Body of pancreas (tissue), 4 donors: ENCODE measurements around the gene TRIAP1. TPM values are rescaled to one million over a fixed set of nuclear protein-coding genes. Genes with fewer than 3 reads are reported as not detected.

Experiments used
- ATAC-seq: fragments of 150-250 bp; one replicate; pipeline ENCODE4 v1.9.1; 2016
- DNase-seq, 4 donors: peaks; one replicate each; pipeline ENCODE4 v3.0.0-alpha.2; 2019
- H3K27ac ChIP-seq, 4 donors: fragments of 200-600 bp; sonication (generic); 1 replicate in 3 of 4; 2 replicates in 1 of 4; pipeline versions ENCODE4 v1.5.1 to v1.6.1; 2016 to 2019; ENCODE audit warnings: mild to moderate bottlenecking in 1 of 4, mixed read lengths in 1 of 4, moderate library complexity in 1 of 4
- H3K27me3 ChIP-seq, 2 donors: fragments of 200-600 bp; sonication (generic); one replicate each; pipeline ENCODE4 v1.6.0; 2016; ENCODE audit warnings: mild to moderate bottlenecking in 1 of 2
- H3K36me3 ChIP-seq, 2 donors: fragments of 200-600 bp; sonication (generic); replicated peaks in 1 of 2; 2 replicates each; pipeline ENCODE4 v1.5.1; 2016; ENCODE audit warnings: low read depth in 2 of 2; ENCODE audit not compliant: insufficient read depth in 1 of 2
- H3K4me1 ChIP-seq: fragments of 200-600 bp; sonication (generic); one replicate; pipeline ENCODE4 v1.6.0; 2016
- H3K4me3 ChIP-seq, 2 donors: fragments of 200-600 bp; sonication (generic); 1 replicate in 1 of 2; 2 replicates in 1 of 2; pipeline ENCODE4 v1.5.1; 2016 to 2019
- H3K9me3 ChIP-seq, 3 donors: fragments of 200-600 bp; sonication (generic); 1 replicate in 2 of 3; 2 replicates in 1 of 3; pipeline ENCODE4 v1.5.1; 2016
- POLR2A ChIP-seq, 3 donors: fragments of 450-650 bp; IDR thresholded peaks; one replicate each; pipeline ENCODE4 v1.6.1; 2016; ENCODE audit warnings: antibody characterized with exemption in 3 of 3, mild to moderate bottlenecking in 2 of 3
- WGBS, 2 donors: methylation state at CpG; one replicate each; pipeline ENCODE4 v1.1.5; 2017; 5-methylcytosine and 5-hydroxymethylcytosine counted together
- intact Hi-C: fragments of 100-400 bp; cut with DNase I; formaldehyde crosslinking; loops from one replicate; pipeline ENCODE4 v1.15.1; 2023
- total RNA-seq, 2 donors: library from RNA; depleted of rRNA; stranded (reverse); fragments of >200 nt; gene quantifications; one replicate each; pipeline ENCODE4 v1.1.0, GENCODE V29; 2016
- TF ChIP-seq, protein P1 (sequence below), 7 experiments: fragments of 450-650 bp in 4 of 7; fragments of 200-600 bp in 3 of 7; sonication (generic) in 3 of 7; IDR thresholded peaks; one replicate each; pipeline ENCODE4 v1.5.1; 2016 to 2019; ENCODE audit warnings: antibody characterized with exemption in 7 of 7

The TRIAP1 gene
- total RNA-seq, 2 donors from 2014 or later = 2.3 to 11.2 TPM

GRCh38 chr12:120404271-120404670 lies 41.9 kb downstream of the TRIAP1 start:
- intact Hi-C loops = no loop called here

GRCh38 chr12:120403869-120404268 lies 42.3 kb downstream of the TRIAP1 start:
- no peak overlapping the region for H3K4me3 ChIP-seq
- intact Hi-C loops = no loop called here
- WGBS, 2 donors = 67 to 82% methylated on average over 3 of the region's 3 CpGs

More at GRCh38 chr12:120404271-120404670, 41.9 kb downstream of the TRIAP1 start:
- Histone ChIP-seq H3K36me3 (no peaks in the 10 kb centered on the region), H3K27me3 (no peaks in the 10 kb centered on the region), H3K27ac (no peak overlapping the region), H3K9me3 (no peaks in the 10 kb centered on the region), H3K4me1 (no peaks in the 10 kb centered on the region), H3K4me3 (no peak overlapping the region)
- no peak for DNase-seq
- TF ChIP-seq, protein P1, sequence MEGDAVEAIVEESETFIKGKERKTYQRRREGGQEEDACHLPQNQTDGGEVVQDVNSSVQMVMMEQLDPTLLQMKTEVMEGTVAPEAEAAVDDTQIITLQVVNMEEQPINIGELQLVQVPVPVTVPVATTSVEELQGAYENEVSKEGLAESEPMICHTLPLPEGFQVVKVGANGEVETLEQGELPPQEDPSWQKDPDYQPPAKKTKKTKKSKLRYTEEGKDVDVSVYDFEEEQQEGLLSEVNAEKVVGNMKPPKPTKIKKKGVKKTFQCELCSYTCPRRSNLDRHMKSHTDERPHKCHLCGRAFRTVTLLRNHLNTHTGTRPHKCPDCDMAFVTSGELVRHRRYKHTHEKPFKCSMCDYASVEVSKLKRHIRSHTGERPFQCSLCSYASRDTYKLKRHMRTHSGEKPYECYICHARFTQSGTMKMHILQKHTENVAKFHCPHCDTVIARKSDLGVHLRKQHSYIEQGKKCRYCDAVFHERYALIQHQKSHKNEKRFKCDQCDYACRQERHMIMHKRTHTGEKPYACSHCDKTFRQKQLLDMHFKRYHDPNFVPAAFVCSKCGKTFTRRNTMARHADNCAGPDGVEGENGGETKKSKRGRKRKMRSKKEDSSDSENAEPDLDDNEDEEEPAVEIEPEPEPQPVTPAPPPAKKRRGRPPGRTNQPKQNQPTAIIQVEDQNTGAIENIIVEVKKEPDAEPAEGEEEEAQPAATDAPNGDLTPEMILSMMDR (IDR thresholded peaks at IDR 0.05) = no peak
- no peak for TF ChIP-seq POLR2A (IDR thresholded peaks at IDR 0.05)
- 88 to 95% methylated on average over 1 of the region's 1 CpG for WGBS, 2 donors
- no peak for ATAC-seq

GRCh38 chr12:120402217-120402616 lies 44.0 kb downstream of the TRIAP1 start:
- H3K27ac ChIP-seq = no peak overlapping the region
- intact Hi-C loops = no loop called here
- no peak for ATAC-seq
- DNase-seq = no peak
- H3K4me3 ChIP-seq = no peak overlapping the region
- 48 to 58% methylated on average over 12 to 13 of the region's 13 CpGs for WGBS, 2 donors
- H3K36me3 ChIP-seq = no peaks in the 10 kb centered on the region
- no peaks in the 10 kb centered on the region for H3K4me1 ChIP-seq
- TF ChIP-seq, protein P1 (IDR thresholded peaks at IDR 0.05) = no peak
- TF ChIP-seq POLR2A (IDR thresholded peaks at IDR 0.05) = no peak
- no peaks in the 10 kb centered on the region for H3K9me3 ChIP-seq
- H3K27me3 ChIP-seq = no peaks in the 10 kb centered on the region

More at GRCh38 chr12:120403869-120404268, 42.3 kb downstream of the TRIAP1 start:
- no peak overlapping the region for H3K27ac ChIP-seq
- no peaks in the 10 kb centered on the region for H3K27me3 ChIP-seq
- H3K36me3 ChIP-seq = no peaks in the 10 kb centered on the region
- DNase-seq (no peak), ATAC-seq (no peak)
- H3K9me3 ChIP-seq = no peaks in the 10 kb centered on the region
- no peak for TF ChIP-seq POLR2A (IDR thresholded peaks at IDR 0.05)
- TF ChIP-seq, protein P1 (IDR thresholded peaks at IDR 0.05) = no peak
- H3K4me1 ChIP-seq = no peaks in the 10 kb centered on the region

DNA sequence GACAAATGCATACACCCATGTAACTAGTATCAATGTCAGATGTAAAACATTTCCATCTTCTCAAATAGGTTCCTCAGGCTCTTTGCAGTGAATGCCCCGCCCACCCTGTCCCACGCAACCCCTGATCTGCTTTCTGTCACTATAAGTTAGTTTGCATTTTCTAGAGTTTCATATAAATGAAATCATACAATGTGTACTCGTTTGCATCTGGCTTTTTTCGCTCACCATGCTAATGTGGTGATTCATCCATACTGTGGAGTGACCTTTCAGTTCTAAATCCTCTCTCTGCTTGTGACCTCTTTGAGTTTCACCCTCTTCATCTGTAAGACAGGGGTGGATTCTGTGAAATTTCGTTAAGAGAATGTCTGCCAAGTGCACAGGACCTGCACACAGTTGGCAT lies 46.7 kb downstream of the TRIAP1 start:
- no peaks in the 10 kb centered on the region for H3K9me3 ChIP-seq
- no peak overlapping the region for H3K27ac ChIP-seq
- DNase-seq = no peak
- H3K4me3 ChIP-seq = no peak overlapping the region
- H3K36me3 ChIP-seq = no peaks in the 10 kb centered on the region
- WGBS, 2 donors = 69 to 74% methylated on average over 5 of the region's 5 CpGs
- no peaks in the 10 kb centered on the region for H3K27me3 ChIP-seq
- peaks cover 5% of the 10 kb centered on the region for H3K4me1 ChIP-seq
- intact Hi-C loops = no loop called here
- ATAC-seq = no peak
- TF ChIP-seq, protein P1 (IDR thresholded peaks at IDR 0.05) = no peak
- TF ChIP-seq POLR2A (IDR thresholded peaks at IDR 0.05) = no peak

DNA sequence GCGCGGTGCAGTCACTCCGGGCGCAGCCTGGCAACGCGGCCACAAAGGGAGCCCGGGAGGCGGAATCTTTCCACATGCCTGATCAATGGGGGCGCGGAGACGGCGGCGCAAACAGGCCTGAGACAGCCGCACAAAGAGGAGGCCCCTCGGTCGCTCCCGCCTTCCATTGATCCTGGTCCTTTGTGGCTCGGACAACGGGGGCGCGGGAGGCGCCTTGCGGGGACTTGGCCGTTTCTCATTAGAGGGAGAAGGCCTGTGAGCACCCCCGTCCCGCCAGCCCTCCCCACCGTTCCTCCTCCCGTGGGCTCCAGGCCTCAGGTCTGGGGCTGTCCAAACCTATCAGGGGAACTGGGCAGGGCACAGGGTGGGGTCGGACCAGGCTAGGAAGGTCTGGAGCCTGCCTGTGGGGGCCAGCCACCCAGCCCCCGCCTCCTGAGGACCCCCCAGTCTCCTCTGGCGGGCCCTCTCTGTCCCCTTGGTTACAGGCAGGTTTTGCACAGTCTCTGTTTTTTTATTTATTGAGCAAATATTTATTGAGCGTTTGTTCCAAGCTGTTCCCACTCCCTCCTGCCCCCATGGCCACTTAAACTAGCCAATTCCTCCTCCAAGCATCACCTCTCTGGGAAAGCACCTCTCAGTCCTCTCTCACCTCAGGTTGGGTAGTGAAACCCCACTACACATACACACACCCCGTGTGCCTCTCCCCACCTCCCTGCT lies 48.2 kb downstream of the TRIAP1 start:
- intact Hi-C loops = no loop called here
- no peak overlapping the region for H3K4me3 ChIP-seq
- H3K4me1 ChIP-seq = peaks cover 14% of the 10 kb centered on the region
- peak overlapping the region in 1 of 4 donors; percentile 17 for H3K27ac ChIP-seq
- ATAC-seq = no peak
- no peaks in the 10 kb centered on the region for H3K36me3 ChIP-seq
- DNase-seq = peak in 3 of 4 donors; percentile 28 to 45 (median 29)
- H3K9me3 ChIP-seq = no peaks in the 10 kb centered on the region
- WGBS, 2 donors = 56 to 57% methylated on average over 22 to 24 of the region's 33 CpGs
- TF ChIP-seq, protein P1 (IDR thresholded peaks at IDR 0.05) = no peak
- no peak for TF ChIP-seq POLR2A (IDR thresholded peaks at IDR 0.05)
- H3K27me3 ChIP-seq = no peaks in the 10 kb centered on the region
